ENCODE results near the gene POLR2A.

- TF ChIP-seq EZH2 (IDR thresholded peaks at IDR 0.05; ENCODE audit: borderline replicate concordance, low read length) (no peak), CTCF (conservative IDR thresholded peaks at IDR 0.05 in 1 of 2, IDR thresholded peaks at IDR 0.05 in 1 of 2; ENCODE audit: extremely low read depth in 1 of 2, insufficient read depth in 1 of 2, low read depth in 1 of 2, low read length in 2 of 2) (no peak)
Observed at GRCh38 chr17:7508846-7509245, 24.7 kb downstream of the POLR2A start.

All from mammary epithelial cell (primary cell).